Stimulated activated naive CD8-positive, alpha-beta T cell treated with anti-CD3 and anti-CD28 coated beads, Interleukin-15, Interleukin-2, amounts not matched to agents 100 U/mL and 50 U/mL, for 24 hours (primary cell): Measurements from ENCODE around the gene MGST1.

ENCODE experiments used
- ATAC-seq: fragments of 150-1000 bp; cut with Tn5 transposase; one replicate; pipeline ENCODE4 v1.10.0; 2021
- DNase-seq: peaks from one replicate; pipeline ENCODE4 v3.0.0; 2021

MGST1 gene

GRCh38 chr12:16347391-16348298 lies at the start of gene MGST1:
Gene MGST1 (plus strand): TSS chr12:16347645. CDS start chr12:16354253, 6,608 bp downstream.
- DNase-seq (no peak), ATAC-seq (no peak)

- ATAC-seq (no peak), DNase-seq (no peak)
These were observed 48.0 kb upstream of the MGST1 start for GRCh38 chr12:16299403-16299802.

- ATAC-seq, result no peak
- DNase-seq, result no peak
These were observed 47.3 kb upstream of the MGST1 start for GRCh38 chr12:16300122-16300521.

GRCh38 chr12:16300736-16301135 lies 46.7 kb upstream of the MGST1 start:
- ATAC-seq, result no peak
- no peak for DNase-seq

- no peak for DNase-seq
- no peak for ATAC-seq
These were observed 43.5 kb upstream of the MGST1 start for GRCh38 chr12:16303939-16304338.

- DNase-seq (no peak), ATAC-seq (no peak)
These were observed 39.5 kb upstream of the MGST1 start for GRCh38 chr12:16307856-16308475.

- DNase-seq, result no peak
- ATAC-seq, result no peak
These were observed 36.5 kb upstream of the MGST1 start for GRCh38 chr12:16310934-16311333.

- ATAC-seq (no peak), DNase-seq (no peak)
These were observed 24.4 kb upstream of the MGST1 start for GRCh38 chr12:16323010-16323409.

- DNase-seq, result no peak
- no peak for ATAC-seq
These were observed 23.8 kb upstream of the MGST1 start for GRCh38 chr12:16323638-16324037.

- ATAC-seq (no peak), DNase-seq (no peak)
These were observed 23.2 kb upstream of the MGST1 start for GRCh38 chr12:16324272-16324671.

- no peak for ATAC-seq
- no peak for DNase-seq
These were observed 22.7 kb upstream of the MGST1 start for GRCh38 chr12:16324772-16325171.

- no peak for ATAC-seq
These were observed 22.0 kb upstream of the MGST1 start for GRCh38 chr12:16325426-16325825.

GRCh38 chr12:16327963-16328362 lies 19.5 kb upstream of the MGST1 start:
- DNase-seq, result no peak
- no peak for ATAC-seq

More at GRCh38 chr12:16325426-16325825, 22.0 kb upstream of the MGST1 start:
- DNase-seq, result no peak

- no peak for ATAC-seq
- DNase-seq, result no peak
These were observed 17.9 kb upstream of the MGST1 start for GRCh38 chr12:16329594-16329993.

GRCh38 chr12:16330560-16330959 lies 16.9 kb upstream of the MGST1 start:
- DNase-seq, result no peak
- no peak for ATAC-seq

- no peak for ATAC-seq
- no peak for DNase-seq
These were observed 15.4 kb upstream of the MGST1 start for GRCh38 chr12:16331998-16332397.

- DNase-seq, result no peak
- ATAC-seq, result no peak
These were observed 11.6 kb upstream of the MGST1 start for GRCh38 chr12:16335838-16336237.

GRCh38 chr12:16344269-16344668 lies 3.2 kb upstream of the MGST1 start:
- no peak for ATAC-seq
- no peak for DNase-seq

GRCh38 chr12:16345105-16345504 lies 2.3 kb upstream of the MGST1 start:
- DNase-seq, result no peak
- ATAC-seq, result no peak

- no peak for DNase-seq
- ATAC-seq, result no peak
These were observed 487 bp upstream of the MGST1 start for GRCh38 chr12:16346958-16347357.

GRCh38 chr12:16348435-16349130 lies 1.1 kb downstream of the MGST1 start:
- ATAC-seq (no peak), DNase-seq (no peak)

GRCh38 chr12:16349131-16349460 lies 1.7 kb downstream of the MGST1 start:
- DNase-seq (no peak), ATAC-seq (no peak)

GRCh38 chr12:16350682-16351081 lies 3.2 kb downstream of the MGST1 start:
- DNase-seq, result no peak

More at GRCh38 chr12:16350682-16351081, 3.2 kb downstream of the MGST1 start:
- no peak for ATAC-seq
